Measurements from ENCODE around the gene CPSF3.

DNA sequence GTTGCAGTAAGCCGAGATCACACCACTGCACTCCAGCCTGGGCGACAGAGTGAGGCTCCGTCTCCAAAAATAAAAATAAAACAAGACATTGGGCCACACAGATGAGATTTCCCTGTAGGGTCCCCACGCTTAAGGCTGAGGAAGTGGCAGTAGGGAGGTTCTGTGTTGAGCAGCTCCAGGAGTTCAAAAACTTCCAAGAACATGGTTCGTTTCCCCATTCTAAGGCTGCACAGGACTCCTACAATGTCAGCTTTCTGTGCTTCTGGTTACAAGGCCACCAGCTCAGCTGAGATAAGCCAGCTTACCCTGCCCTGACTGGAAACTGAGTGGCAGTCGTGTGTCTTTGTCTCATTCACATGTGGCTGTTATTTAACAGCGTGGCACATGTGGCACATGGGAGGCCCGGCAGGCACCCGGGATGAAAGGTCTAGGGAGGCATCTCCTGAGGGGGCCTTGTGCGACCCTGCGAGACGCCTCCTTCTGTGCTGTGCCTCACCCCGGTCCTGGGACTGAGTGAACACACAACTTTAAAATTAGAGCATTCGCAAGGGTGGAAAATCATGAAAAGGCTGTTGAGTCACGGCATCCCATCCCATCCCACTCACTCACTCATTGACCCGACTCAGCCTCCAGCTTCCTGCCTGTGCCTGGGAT, 7.8 kb upstream of the CPSF3 start:
- TF ChIP-seq, protein P1, sequence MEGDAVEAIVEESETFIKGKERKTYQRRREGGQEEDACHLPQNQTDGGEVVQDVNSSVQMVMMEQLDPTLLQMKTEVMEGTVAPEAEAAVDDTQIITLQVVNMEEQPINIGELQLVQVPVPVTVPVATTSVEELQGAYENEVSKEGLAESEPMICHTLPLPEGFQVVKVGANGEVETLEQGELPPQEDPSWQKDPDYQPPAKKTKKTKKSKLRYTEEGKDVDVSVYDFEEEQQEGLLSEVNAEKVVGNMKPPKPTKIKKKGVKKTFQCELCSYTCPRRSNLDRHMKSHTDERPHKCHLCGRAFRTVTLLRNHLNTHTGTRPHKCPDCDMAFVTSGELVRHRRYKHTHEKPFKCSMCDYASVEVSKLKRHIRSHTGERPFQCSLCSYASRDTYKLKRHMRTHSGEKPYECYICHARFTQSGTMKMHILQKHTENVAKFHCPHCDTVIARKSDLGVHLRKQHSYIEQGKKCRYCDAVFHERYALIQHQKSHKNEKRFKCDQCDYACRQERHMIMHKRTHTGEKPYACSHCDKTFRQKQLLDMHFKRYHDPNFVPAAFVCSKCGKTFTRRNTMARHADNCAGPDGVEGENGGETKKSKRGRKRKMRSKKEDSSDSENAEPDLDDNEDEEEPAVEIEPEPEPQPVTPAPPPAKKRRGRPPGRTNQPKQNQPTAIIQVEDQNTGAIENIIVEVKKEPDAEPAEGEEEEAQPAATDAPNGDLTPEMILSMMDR (conservative IDR thresholded peaks at IDR 0.05) = no peak
- no peak for TF ChIP-seq EZH2 (IDR thresholded peaks at IDR 0.05; ENCODE audit: low read depth)
